Measurements from ENCODE around the gene DCAF6.
A peak's percentile ranks its signal among the peaks of the same experiment; 100 is the strongest.
"Not testable (repeated sequence)": the region's sequence is repeated elsewhere in the genome, so short reads cannot be mapped to it uniquely, and the experiment has no call there.

DCAF6 gene

DNA sequence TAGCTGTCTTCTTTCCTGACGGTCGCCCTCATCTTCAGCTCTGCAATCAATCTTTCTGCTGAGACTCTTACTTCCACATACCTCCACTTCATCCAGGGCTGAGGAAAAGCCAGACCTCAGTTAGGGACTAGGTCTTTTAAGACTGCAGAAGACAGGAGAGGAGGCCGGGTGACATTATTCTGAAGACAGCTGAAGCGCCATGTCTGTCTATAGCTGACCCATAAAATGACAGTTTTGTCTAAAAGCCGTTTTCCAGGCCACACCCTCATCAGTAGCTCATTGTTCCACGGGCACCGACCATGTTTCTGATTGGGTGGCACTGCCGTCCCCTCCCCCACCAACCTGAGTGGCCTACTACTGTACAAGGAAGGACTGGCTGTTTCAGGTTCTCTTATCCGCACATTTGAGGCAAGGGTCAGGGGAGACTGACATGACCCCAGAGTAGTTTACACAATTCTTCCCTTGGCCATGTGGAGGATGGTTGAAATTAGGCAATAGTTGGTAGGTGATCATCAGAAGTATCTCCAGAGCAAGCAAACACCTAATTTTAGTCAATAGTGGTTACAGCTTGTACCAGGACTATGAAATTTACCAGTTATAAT lies 22.5 kb upstream of the DCAF6 start, which contains the start of gene ADCY10:
TSS of gene ADCY10 (minus strand) at position 240 of the 602 bp plus-strand sequence. CDS start 8,994 bp downstream, outside the sequence.
- no peak for DNase-seq
- Mint-ChIP-seq H3K27ac (no peak within 1 kb of the TSS), H3K9me3 (peaks cover 6% of the 10 kb centered on the region), H3K4me3 (no peak within 1 kb of the TSS), H3K27me3 (peaks cover 5% of the 10 kb centered on the region), H3K36me3 (ENCODE audit: low read depth) (peaks cover 34% of the 10 kb centered on the region), H3K4me1 (ENCODE audit: low read depth) (no peaks in the 10 kb centered on the region)

DNA sequence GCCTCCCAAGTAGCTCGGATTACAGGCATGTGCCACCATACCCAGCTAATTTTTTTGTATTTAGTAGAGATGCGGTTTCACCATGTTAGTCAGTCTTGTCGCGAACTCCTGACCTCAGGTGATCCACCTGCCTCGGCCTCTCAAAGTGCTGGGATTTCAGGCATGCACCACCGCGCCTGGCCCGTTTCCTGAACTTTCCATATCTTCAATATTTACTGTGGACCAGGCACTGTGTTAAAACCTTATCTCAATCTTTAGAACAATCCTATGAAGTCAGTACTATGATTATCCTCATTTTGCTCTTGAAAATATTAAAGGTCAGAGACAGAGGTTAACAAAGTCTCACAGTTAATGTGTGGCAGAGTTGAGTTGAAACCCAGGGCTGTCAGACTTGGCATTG lies 20.9 kb upstream of the DCAF6 start:
- no peaks in the 10 kb centered on the region for H3K9me3 Mint-ChIP-seq
- no peaks in the 10 kb centered on the region for H3K4me1 Mint-ChIP-seq (ENCODE audit: low read depth)
- no peak overlapping the region for H3K4me3 Mint-ChIP-seq
- DNase-seq, result no peak
- no peak overlapping the region for H3K27ac Mint-ChIP-seq
- H3K27me3 Mint-ChIP-seq, result no peaks in the 10 kb centered on the region
- peaks cover 45% of the 10 kb centered on the region for H3K36me3 Mint-ChIP-seq (ENCODE audit: low read depth)

- Mint-ChIP-seq H3K36me3 (ENCODE audit: low read depth) (peaks cover 45% of the 10 kb centered on the region), H3K4me1 (ENCODE audit: low read depth) (peaks cover under 1% of the 10 kb centered on the region), H3K27me3 (no peaks in the 10 kb centered on the region), H3K4me3 (no peak overlapping the region), H3K27ac (no peak overlapping the region), H3K9me3 (no peaks in the 10 kb centered on the region)
- no peak for DNase-seq
Observed at GRCh38 chr1:167916766-167917511, 19.5 kb upstream of the DCAF6 start.

GRCh38 chr1:167922023-167922422 lies 14.5 kb upstream of the DCAF6 start:
- Mint-ChIP-seq H3K4me3 (no peak overlapping the region), H3K27ac (no peak overlapping the region), H3K27me3 (no peaks in the 10 kb centered on the region), H3K4me1 (ENCODE audit: low read depth) (peaks cover 12% of the 10 kb centered on the region), H3K9me3 (no peaks in the 10 kb centered on the region), H3K36me3 (ENCODE audit: low read depth) (peaks cover 39% of the 10 kb centered on the region)
- DNase-seq, result no peak

DNA sequence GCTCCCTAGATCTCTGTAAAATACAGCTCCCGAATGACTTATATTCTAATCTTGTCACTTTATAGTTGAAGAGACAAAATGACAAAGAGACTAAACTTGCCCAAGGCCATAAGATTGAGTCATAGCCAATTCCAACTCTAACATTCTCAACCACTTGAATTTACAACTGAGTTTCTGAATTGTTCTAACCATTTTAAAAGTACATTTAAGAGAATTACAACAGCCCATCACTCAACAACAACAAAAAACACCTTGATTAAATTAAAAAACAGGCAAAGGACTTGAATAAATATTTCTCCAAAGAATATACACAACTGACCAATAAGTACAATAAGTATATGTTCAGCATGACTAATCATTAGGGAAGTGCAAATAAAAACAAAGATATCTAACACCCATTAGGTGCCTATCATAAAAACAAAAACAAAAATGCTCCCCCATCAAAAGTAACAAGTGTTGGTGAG lies 13.8 kb upstream of the DCAF6 start:
- Mint-ChIP-seq H3K9me3 (no peaks in the 10 kb centered on the region), H3K4me3 (no peak overlapping the region), H3K27ac (no peak overlapping the region), H3K36me3 (ENCODE audit: low read depth) (peaks cover 33% of the 10 kb centered on the region), H3K4me1 (ENCODE audit: low read depth) (peaks cover 14% of the 10 kb centered on the region), H3K27me3 (no peaks in the 10 kb centered on the region)
- DNase-seq, result no peak

GRCh38 chr1:167923324-167924056 lies 13.0 kb upstream of the DCAF6 start:
- DNase-seq, result no peak
- H3K9me3 Mint-ChIP-seq, result no peaks in the 10 kb centered on the region
- H3K27me3 Mint-ChIP-seq, result no peaks in the 10 kb centered on the region
- H3K36me3 Mint-ChIP-seq (ENCODE audit: low read depth), result peaks cover 25% of the 10 kb centered on the region
- peaks cover 14% of the 10 kb centered on the region for H3K4me1 Mint-ChIP-seq (ENCODE audit: low read depth)
- H3K4me3 Mint-ChIP-seq, result no peak overlapping the region
- H3K27ac Mint-ChIP-seq, result no peak overlapping the region

DNA sequence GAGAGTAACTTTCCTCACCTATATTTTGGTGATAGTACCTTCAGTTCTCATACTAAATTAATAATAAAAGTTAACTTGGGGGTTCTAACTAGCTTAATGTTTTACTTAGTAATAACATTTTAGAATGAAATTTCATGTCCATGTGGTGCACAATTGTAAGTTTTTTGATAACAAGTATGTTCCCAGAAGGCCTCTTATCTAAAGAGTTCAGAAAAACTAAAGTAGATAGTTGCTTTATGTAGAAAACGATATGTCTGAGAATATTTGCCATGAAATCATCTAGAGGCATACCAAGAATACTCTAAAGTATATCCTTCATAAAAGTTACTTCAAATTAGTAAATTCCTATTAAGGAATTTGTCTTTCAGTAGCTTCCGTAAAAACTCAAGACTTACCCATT lies 12.4 kb upstream of the DCAF6 start:
- no peak overlapping the region for H3K4me3 Mint-ChIP-seq
- H3K27me3 Mint-ChIP-seq, result no peaks in the 10 kb centered on the region
- no peaks in the 10 kb centered on the region for H3K9me3 Mint-ChIP-seq
- no peak overlapping the region for H3K27ac Mint-ChIP-seq
- peaks cover 14% of the 10 kb centered on the region for H3K4me1 Mint-ChIP-seq (ENCODE audit: low read depth)
- H3K36me3 Mint-ChIP-seq (ENCODE audit: low read depth), result peaks cover 24% of the 10 kb centered on the region
- no peak for DNase-seq

DNA sequence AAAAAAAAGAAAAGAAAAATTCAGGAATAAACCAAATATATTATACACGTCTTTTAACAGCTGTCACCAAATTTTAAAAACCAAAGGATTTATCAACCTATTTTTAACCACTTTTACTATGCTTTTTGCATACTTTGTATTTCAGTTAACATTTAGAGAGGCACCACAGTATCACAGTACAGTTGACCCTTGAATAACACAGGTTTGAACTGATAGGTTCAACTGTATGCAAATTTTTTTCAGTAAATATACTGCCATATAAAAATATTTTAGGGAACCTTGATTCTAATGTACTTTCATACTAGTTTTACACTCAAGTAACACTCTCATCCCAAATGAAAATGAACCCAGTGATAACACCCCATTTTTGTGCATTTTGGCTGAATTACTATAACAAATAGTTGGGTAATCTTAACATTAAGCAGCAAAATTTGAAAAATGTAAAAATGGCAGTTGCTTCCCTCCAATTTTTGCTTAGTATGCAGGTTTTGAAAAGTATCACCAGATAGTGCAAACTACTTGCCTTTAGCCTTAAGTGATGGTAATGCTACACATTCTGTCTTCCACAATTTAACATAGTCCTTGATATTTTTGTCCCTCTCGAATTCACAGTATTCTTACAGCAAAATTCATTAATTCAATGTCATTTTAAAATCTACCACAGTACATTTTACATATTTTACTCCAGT lies 11.8 kb upstream of the DCAF6 start:
- no peak overlapping the region for H3K4me3 Mint-ChIP-seq
- no peaks in the 10 kb centered on the region for H3K27me3 Mint-ChIP-seq
- H3K27ac Mint-ChIP-seq, result no peak overlapping the region
- peaks cover 15% of the 10 kb centered on the region for H3K4me1 Mint-ChIP-seq (ENCODE audit: low read depth)
- no peak for DNase-seq
- no peaks in the 10 kb centered on the region for H3K9me3 Mint-ChIP-seq
- H3K36me3 Mint-ChIP-seq (ENCODE audit: low read depth), result peaks cover 21% of the 10 kb centered on the region

DNA sequence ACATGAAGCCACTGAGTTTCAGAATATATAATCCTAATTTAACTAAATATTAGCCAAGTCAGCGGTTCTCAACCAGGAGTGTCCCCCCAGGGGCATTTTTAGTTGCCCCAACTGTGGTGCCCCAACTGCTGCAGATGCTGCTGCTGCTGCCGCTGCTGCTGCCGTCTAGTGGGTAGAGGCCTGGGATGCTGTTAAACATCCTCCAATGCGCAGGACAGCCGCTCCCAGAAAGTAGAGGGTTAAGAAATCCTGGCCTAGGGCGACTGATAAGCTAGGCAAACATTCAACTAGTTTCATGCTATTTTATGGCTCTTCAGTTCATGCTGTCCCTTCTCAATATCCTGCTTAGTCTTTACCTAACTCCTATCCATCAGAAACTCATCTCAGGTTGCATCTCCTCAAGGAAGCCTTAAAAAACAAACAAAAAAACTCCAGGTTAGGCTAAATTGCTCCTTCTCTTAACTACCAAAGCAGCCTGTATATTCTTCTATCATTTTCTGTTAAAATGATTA lies 9.9 kb upstream of the DCAF6 start:
- peaks cover 23% of the 10 kb centered on the region for H3K4me1 Mint-ChIP-seq (ENCODE audit: low read depth)
- H3K27me3 Mint-ChIP-seq, result no peaks in the 10 kb centered on the region
- peaks cover 14% of the 10 kb centered on the region for H3K36me3 Mint-ChIP-seq (ENCODE audit: low read depth)
- H3K4me3 Mint-ChIP-seq, result no peak overlapping the region
- no peaks in the 10 kb centered on the region for H3K9me3 Mint-ChIP-seq
- H3K27ac Mint-ChIP-seq, result no peak overlapping the region
- no peak for DNase-seq

DNA sequence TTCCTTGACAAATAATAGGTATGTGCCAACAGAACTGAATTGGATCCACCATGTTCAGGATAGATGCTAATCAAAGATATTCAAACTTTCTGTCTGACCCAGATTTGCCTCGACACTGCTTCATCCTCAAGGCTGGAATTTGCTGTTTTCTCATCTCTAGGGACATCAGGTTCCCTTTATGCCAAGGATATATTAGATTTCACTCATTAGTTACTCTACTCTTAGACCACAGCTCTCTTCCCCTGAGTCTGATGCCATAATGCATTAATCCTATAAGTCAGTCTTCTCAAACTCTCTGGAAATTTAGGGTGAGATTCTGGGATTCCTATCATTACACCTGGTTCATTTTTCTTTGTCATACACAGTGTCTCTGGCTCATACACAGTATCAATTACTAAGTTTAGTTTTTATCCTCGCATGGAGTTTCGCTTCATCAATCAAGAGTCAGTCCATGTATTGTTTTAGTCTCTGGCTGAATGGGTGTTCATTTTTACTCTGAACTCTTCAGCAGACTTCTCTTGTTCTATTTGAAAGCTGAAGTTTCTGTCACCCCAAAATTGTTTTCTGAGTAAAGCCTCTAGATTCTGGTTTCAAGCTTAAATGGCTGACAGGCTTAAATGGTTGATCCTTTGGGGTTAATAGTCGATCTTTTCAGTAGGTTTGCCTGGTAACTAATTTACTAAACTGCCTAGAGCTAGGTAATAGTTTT lies 9.3 kb upstream of the DCAF6 start:
- H3K27ac Mint-ChIP-seq, result no peak overlapping the region
- H3K36me3 Mint-ChIP-seq (ENCODE audit: low read depth), result peaks cover 14% of the 10 kb centered on the region
- H3K4me1 Mint-ChIP-seq (ENCODE audit: low read depth), result peaks cover 21% of the 10 kb centered on the region
- no peak for DNase-seq
- no peak overlapping the region for H3K4me3 Mint-ChIP-seq
- no peaks in the 10 kb centered on the region for H3K27me3 Mint-ChIP-seq
- no peaks in the 10 kb centered on the region for H3K9me3 Mint-ChIP-seq

GRCh38 chr1:167928457-167928852 lies 8.0 kb upstream of the DCAF6 start:
- Mint-ChIP-seq H3K27ac (no peak overlapping the region), H3K27me3 (no peaks in the 10 kb centered on the region), H3K4me3 (no peak overlapping the region), H3K36me3 (ENCODE audit: low read depth) (peaks cover 6% of the 10 kb centered on the region), H3K4me1 (ENCODE audit: low read depth) (peaks cover 22% of the 10 kb centered on the region), H3K9me3 (no peaks in the 10 kb centered on the region)
- no peak for DNase-seq

GRCh38 chr1:167928919-167929318 lies 7.6 kb upstream of the DCAF6 start:
- H3K4me1 Mint-ChIP-seq (ENCODE audit: low read depth), result peaks cover 27% of the 10 kb centered on the region
- not testable (repeated sequence) for DNase-seq; H3K4me3 Mint-ChIP-seq; H3K27me3 Mint-ChIP-seq; H3K9me3 Mint-ChIP-seq; H3K36me3 Mint-ChIP-seq (ENCODE audit: low read depth); H3K27ac Mint-ChIP-seq

DNA sequence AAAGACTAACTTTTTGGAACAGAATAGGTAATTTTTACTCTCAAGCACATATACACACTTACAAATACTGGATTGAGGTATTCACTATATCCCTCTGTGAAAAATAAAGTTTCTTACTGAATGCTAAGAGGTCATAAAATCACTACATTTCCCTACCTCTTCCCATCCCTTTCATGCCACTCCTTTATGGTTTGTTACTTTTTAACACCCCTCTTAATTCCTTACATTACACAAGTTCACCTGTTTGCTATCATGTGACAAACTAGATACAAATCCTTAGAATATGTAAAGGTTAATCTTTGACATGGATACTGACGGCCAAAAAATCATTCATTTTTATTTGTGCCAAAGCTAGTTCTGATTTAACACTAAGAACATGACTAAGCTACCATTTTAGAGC lies 6.8 kb upstream of the DCAF6 start:
- Mint-ChIP-seq H3K4me3 (no peak overlapping the region), H3K27ac (no peak overlapping the region), H3K36me3 (ENCODE audit: low read depth) (peaks cover 2% of the 10 kb centered on the region), H3K4me1 (ENCODE audit: low read depth) (peaks cover 35% of the 10 kb centered on the region), H3K27me3 (no peaks in the 10 kb centered on the region), H3K9me3 (no peaks in the 10 kb centered on the region)
- no peak for DNase-seq

- peak overlapping the region; percentile 90 for H3K4me3 Mint-ChIP-seq
- H3K36me3 Mint-ChIP-seq (ENCODE audit: low read depth), result peaks cover 21% of the 10 kb centered on the region
- H3K9me3 Mint-ChIP-seq, result no peaks in the 10 kb centered on the region
- H3K4me1 Mint-ChIP-seq (ENCODE audit: low read depth), result peaks cover 49% of the 10 kb centered on the region
- H3K27ac Mint-ChIP-seq, result no peak overlapping the region
- H3K27me3 Mint-ChIP-seq, result no peaks in the 10 kb centered on the region
- no peak for DNase-seq
Observed at GRCh38 chr1:167933788-167934187, 2.7 kb upstream of the DCAF6 start.
